ENCODE measurements around the gene SCAI.
"Not testable (repeated sequence)": the region's sequence is repeated elsewhere in the genome, so short reads cannot be mapped to it uniquely, and the experiment has no call there.

SCAI gene

GRCh38 chr9:125100822-125101221 lies 42.5 kb downstream of the SCAI start:
- no peak for DNase-seq

- no peak for DNase-seq
Measured at GRCh38 chr9:125099816-125100215, 43.5 kb downstream of the SCAI start.

GRCh38 chr9:125095821-125096443 lies 47.4 kb downstream of the SCAI start:
- DNase-seq: no peak

GRCh38 chr9:125091121-125091520 lies 52.2 kb downstream of the SCAI start:
- no peak for DNase-seq

- no peak for DNase-seq
Measured at GRCh38 chr9:125089331-125089730, 54.0 kb downstream of the SCAI start.

GRCh38 chr9:125088752-125089151 lies 54.6 kb downstream of the SCAI start:
- DNase-seq: no peak

- DNase-seq: no peak
Measured at GRCh38 chr9:125085703-125086477, 57.4 kb downstream of the SCAI start.

GRCh38 chr9:125082197-125082596 lies 61.1 kb downstream of the SCAI start:
- DNase-seq: not testable (repeated sequence)

GRCh38 chr9:125080797-125081196 lies 62.5 kb downstream of the SCAI start:
- DNase-seq: not testable (repeated sequence)

GRCh38 chr9:125079931-125080330 lies 63.4 kb downstream of the SCAI start:
- DNase-seq: no peak

GRCh38 chr9:125075997-125076396 lies 67.3 kb downstream of the SCAI start:
- no peak for DNase-seq

- DNase-seq: no peak
Measured at GRCh38 chr9:125074976-125075375, 68.4 kb downstream of the SCAI start.

GRCh38 chr9:125066839-125067619 lies 76.3 kb downstream of the SCAI start:
- DNase-seq: no peak

- no peak for DNase-seq
Measured at GRCh38 chr9:125061391-125061790, 81.9 kb downstream of the SCAI start.

GRCh38 chr9:125049212-125050049 lies 93.9 kb downstream of the SCAI start:
- no peak for DNase-seq

- no peak for DNase-seq
Measured at GRCh38 chr9:125043631-125044030, 99.7 kb downstream of the SCAI start.

GRCh38 chr9:125043148-125043547 lies 100.2 kb downstream of the SCAI start:
- no peak for DNase-seq

- no peak for DNase-seq
Measured at GRCh38 chr9:125038166-125038565, 105.2 kb downstream of the SCAI start.

- no peak for DNase-seq
Measured at GRCh38 chr9:125028041-125028440, 115.3 kb downstream of the SCAI start.

- DNase-seq: no peak
Measured at GRCh38 chr9:125024917-125025316, 118.4 kb downstream of the SCAI start.

GRCh38 chr9:125021069-125021468 lies 122.3 kb downstream of the SCAI start:
- DNase-seq: no peak

GRCh38 chr9:125015655-125016054 lies 127.7 kb downstream of the SCAI start:
- DNase-seq: not testable (repeated sequence)

- not testable (repeated sequence) for DNase-seq
Measured at GRCh38 chr9:125012013-125012412, 131.3 kb downstream of the SCAI start.
